Measurements from ENCODE around the gene SMIM27. TPM values are rescaled to one million over a fixed set of nuclear protein-coding genes. Genes with fewer than 3 reads are reported as not detected.

SMIM27 gene
- total RNA-seq, 2 donors from 2014 or later, result 14.0 to 18.4 TPM

- peak overlapping the region; percentile 72 for H3K27ac Mint-ChIP-seq
- no peaks in the 10 kb centered on the region for H3K36me3 ChIP-seq (ENCODE audit: control insufficient read depth, insufficient read depth, low read length)
- no peak overlapping the region for H3K27ac ChIP-seq (ENCODE audit: low read depth, low read length)
- H3K9ac ChIP-seq (ENCODE audit: extremely low read depth, low read length, poor library complexity, severe bottlenecking), result peak overlapping the region; percentile 38
- H3K4me3 ChIP-seq (ENCODE audit: low read length), result peak overlapping the region; percentile 57
- TF ChIP-seq CTCF (conservative IDR thresholded peaks at IDR 0.05), result no peak
- peak; percentile 65 for DNase-seq
- H3K27me3 Mint-ChIP-seq (ENCODE audit: insufficient read depth), result peaks cover 8% of the 10 kb centered on the region
- peak overlapping the region; percentile 21 for H3K4me3 Mint-ChIP-seq
- H3K4me1 ChIP-seq (ENCODE audit: control insufficient read depth, insufficient read depth, low read length), result no peaks in the 10 kb centered on the region
- H3K9me3 ChIP-seq (ENCODE audit: control insufficient read depth, low read length), result no peaks in the 10 kb centered on the region
- no peaks in the 10 kb centered on the region for H3K36me3 Mint-ChIP-seq (ENCODE audit: low read depth)
- peaks cover 3% of the 10 kb centered on the region for H3K9me3 Mint-ChIP-seq
- WGBS, 2 experiments (ENCODE audit: insufficient coverage in 1 of 2, insufficient read length in 1 of 2), result 60 to 69% methylated on average over 2 to 3 of the region's 3 CpGs
- H3K4me1 Mint-ChIP-seq, result peaks cover 18% of the 10 kb centered on the region
- H3K27me3 ChIP-seq (ENCODE audit: control insufficient read depth, insufficient read depth, low read length, poor library complexity, severe bottlenecking), result no peaks in the 10 kb centered on the region
Observed at GRCh38 chr9:32580631-32581300, 28.6 kb downstream of the SMIM27 start.

- Histone ChIP-seq H3K4me1 (ENCODE audit: control insufficient read depth, insufficient read depth, low read length) (no peaks in the 10 kb centered on the region), H3K36me3 (ENCODE audit: control insufficient read depth, insufficient read depth, low read length) (no peaks in the 10 kb centered on the region), H3K27ac (ENCODE audit: low read depth, low read length) (no peak overlapping the region), H3K9ac (ENCODE audit: extremely low read depth, low read length, poor library complexity, severe bottlenecking) (peak overlapping the region; percentile 38), H3K4me3 (ENCODE audit: low read length) (peak overlapping the region; percentile 57), H3K27me3 (ENCODE audit: control insufficient read depth, insufficient read depth, low read length, poor library complexity, severe bottlenecking) (no peaks in the 10 kb centered on the region), H3K9me3 (ENCODE audit: control insufficient read depth, low read length) (peaks cover 5% of the 10 kb centered on the region)
- WGBS, 2 experiments (ENCODE audit: insufficient coverage in 1 of 2, insufficient read length in 1 of 2), result 66 to 83% methylated on average over 3 of the region's 3 CpGs
- Mint-ChIP-seq H3K36me3 (ENCODE audit: low read depth) (no peaks in the 10 kb centered on the region), H3K27me3 (ENCODE audit: insufficient read depth) (peaks cover 11% of the 10 kb centered on the region), H3K4me1 (peaks cover 18% of the 10 kb centered on the region), H3K9me3 (peaks cover 5% of the 10 kb centered on the region), H3K27ac (peak overlapping the region; percentile 72), H3K4me3 (peak overlapping the region; percentile 21)
- peak; percentile 77 for DNase-seq
- TF ChIP-seq CTCF (conservative IDR thresholded peaks at IDR 0.05), result peak; percentile 80
Observed at GRCh38 chr9:32581512-32582143, 29.5 kb downstream of the SMIM27 start.

GRCh38 chr9:32584784-32585183 is 32.7 kb downstream of the SMIM27 start:
- no peak overlapping the region for H3K9ac ChIP-seq (ENCODE audit: extremely low read depth, low read length, poor library complexity, severe bottlenecking)
- 70 to 80% methylated on average over 1 to 2 of the region's 2 CpGs for WGBS, 2 experiments (ENCODE audit: insufficient coverage in 1 of 2, insufficient read length in 1 of 2)
- Mint-ChIP-seq H3K4me1 (peaks cover 13% of the 10 kb centered on the region), H3K4me3 (no peak overlapping the region), H3K36me3 (ENCODE audit: low read depth) (no peaks in the 10 kb centered on the region), H3K27ac (no peak overlapping the region), H3K9me3 (peaks cover 5% of the 10 kb centered on the region), H3K27me3 (ENCODE audit: insufficient read depth) (peaks cover 11% of the 10 kb centered on the region)
- H3K4me1 ChIP-seq (ENCODE audit: control insufficient read depth, insufficient read depth, low read length), result no peaks in the 10 kb centered on the region
- H3K27ac ChIP-seq (ENCODE audit: low read depth, low read length), result no peak overlapping the region
- H3K27me3 ChIP-seq (ENCODE audit: control insufficient read depth, insufficient read depth, low read length, poor library complexity, severe bottlenecking), result no peaks in the 10 kb centered on the region
- peaks cover 5% of the 10 kb centered on the region for H3K9me3 ChIP-seq (ENCODE audit: control insufficient read depth, low read length)
- no peak for DNase-seq
- H3K4me3 ChIP-seq (ENCODE audit: low read length), result no peak overlapping the region
- TF ChIP-seq CTCF (conservative IDR thresholded peaks at IDR 0.05), result no peak
- no peaks in the 10 kb centered on the region for H3K36me3 ChIP-seq (ENCODE audit: control insufficient read depth, insufficient read depth, low read length)
